Ovary (tissue), 9 donors: ENCODE data around the gene ODC1. TPM values are rescaled to one million over a fixed set of nuclear protein-coding genes. Genes with fewer than 3 reads are reported as not detected.
A peak's percentile ranks its signal among the peaks of the same experiment; 100 is the strongest.
"Not testable (repeated sequence)": the region's sequence is repeated elsewhere in the genome, so short reads cannot be mapped to it uniquely, and the experiment has no call there.

Experiments
- DNase-seq, 5 donors: peaks; one replicate each; pipeline ENCODE4 v3.0.0-alpha.2; 2019 to 2020
- H3K27ac ChIP-seq, 2 donors: fragments of 200-600 bp; one replicate each; pipeline versions ENCODE4 v1.5.1 to v1.8.0; 2019 to 2022
- H3K27me3 ChIP-seq: fragments of 200-600 bp; one replicate; pipeline ENCODE4 v1.8.0; 2022
- H3K36me3 ChIP-seq: fragments of 200-600 bp; sonication (generic); one replicate; pipeline ENCODE4 v1.5.1; 2019
- H3K4me1 ChIP-seq: one replicate; pipeline ENCODE4 v1.8.1; 2013; ENCODE audit warnings: mild to moderate bottlenecking, moderate library complexity; ENCODE audit not compliant: insufficient read depth
- H3K4me3 ChIP-seq: fragments of 200-600 bp; sonication (generic); one replicate; pipeline ENCODE4 v1.5.1; 2017
- H3K9me3 ChIP-seq, 2 donors: fragments of 200-600 bp in 1 of 2; sonication (generic) in 1 of 2; one replicate each; pipeline versions ENCODE4 v1.5.1 to v1.8.1; 2013 to 2019; ENCODE audit warnings: mild to moderate bottlenecking in 1 of 2, moderate library complexity in 1 of 2
- CTCF ChIP-seq, 3 donors: fragments of 450-650 bp in 2 of 3; fragments of 200-600 bp in 1 of 3; IDR thresholded peaks; one replicate each; pipeline versions ENCODE4 v1.5.1 to v1.8.0; 2016 to 2022; ENCODE audit warnings: antibody characterized with exemption in 3 of 3, mild to moderate bottlenecking in 1 of 3
- EP300 ChIP-seq: sonication (generic); formaldehyde crosslinking; IDR thresholded peaks from one replicate; pipeline ENCODE4 v1.6.1; 2017; ENCODE audit warnings: antibody characterized with exemption
- POLR2A ChIP-seq: fragments of 450-650 bp; IDR thresholded peaks from one replicate; pipeline ENCODE4 v1.6.1; 2017; ENCODE audit warnings: antibody characterized with exemption, mild to moderate bottlenecking, moderate library complexity
- WGBS, 3 donors: extraction: QIAGEN DNeasy Blood & Tissue Kit in 1 of 3; methylation state at CpG; one replicate each; pipeline versions ENCODE4 v1.1.5 to v1.1.7; 2013 to 2017; 5-methylcytosine and 5-hydroxymethylcytosine counted together
- intact Hi-C, 4 donors: fragments of 100-400 bp; cut with DNase I; formaldehyde crosslinking; loops; one replicate each; pipeline versions ENCODE4 v1.11.0 to v1.15.1; 2022 to 2023
- polyA plus RNA-seq, 2 donors: library from polyadenylated mRNA; stranded (reverse); fragments of 200-250 nt in 1 of 2; fragments of 350-450 nt in 1 of 2; fragmentation: Illumina TruSeq in 1 of 2; extraction: RNeasy Lipid Tissue Mini Kit (QIAGEN cat#74804) in 1 of 2; gene quantifications; one replicate each; pipeline ENCODE4 v1.2.3, GENCODE V29; 2013 to 2014
- total RNA-seq, 7 donors: library from RNA; depleted of rRNA in 2 of 7; stranded (reverse); fragments of >200 nt in 2 of 7; fragmentation: NEBNext Ultra II Directional in 3 of 7; extraction: Animal tissue kit (Norgen Biotek cat#: 25700) in 3 of 7; gene quantifications; one replicate each; pipeline versions ENCODE4 v1.1.0 to v1.2.4, GENCODE V29; 2016 to 2023
- donor health status: DM: no; HTN: no; CAD: no; lungs with moderate emphysema.
- donor health status: DM: no; HTN: no; CAD: no.
- donor health status: Bipolar disorder and iron deficiency.
- donor health status: DM: yes; HTN: yes; CAD: no.
- donor health status: DM: no; HTN: no; CAD: no.
- donor health status: DM: yes; HTN: yes; CAD: no.

ODC1 gene
- total and polyA plus RNA-seq, 9 donors, result 29.1 to 160 (median 55.7) TPM

- TF ChIP-seq CTCF (IDR thresholded peaks at IDR 0.05) (no peak), POLR2A (no peak), EP300 (no peak)
Observed at GRCh38 chr2:10460366-10460796, 12.3 kb upstream of the ODC1 start.

GRCh38 chr2:10457846-10458598, 9.9 kb upstream of the ODC1 start:
- no peaks in the 10 kb centered on the region for H3K36me3 ChIP-seq
- H3K27ac ChIP-seq, result no peak overlapping the region
- peak in 1 of 5 donors; percentile 53 for DNase-seq
- H3K9me3 ChIP-seq, result no peaks in the 10 kb centered on the region
- intact Hi-C loops, result no loop called here
- H3K4me1 ChIP-seq, result no peaks in the 10 kb centered on the region
- WGBS, 3 donors, result 38 to 50% (median 39%) methylated on average over 11 of the region's 11 CpGs
- H3K4me3 ChIP-seq, result no peak overlapping the region
- no peaks in the 10 kb centered on the region for H3K27me3 ChIP-seq
- TF ChIP-seq EP300 (no peak), POLR2A (no peak), CTCF (IDR thresholded peaks at IDR 0.05) (no peak)

More at GRCh38 chr2:10460366-10460796, 12.3 kb upstream of the ODC1 start:
- Histone ChIP-seq H3K27me3 (no peaks in the 10 kb centered on the region), H3K4me3 (no peak overlapping the region), H3K9me3 (no peaks in the 10 kb centered on the region), H3K27ac (no peak overlapping the region), H3K4me1 (no peaks in the 10 kb centered on the region), H3K36me3 (no peaks in the 10 kb centered on the region)
- no peak for DNase-seq
- 65 to 76% (median 68%) methylated on average over 17 of the region's 17 CpGs for WGBS, 3 donors
- intact Hi-C loops, result no loop called here

- H3K27me3 ChIP-seq, intact Hi-C loops, H3K27ac ChIP-seq, H3K4me3 ChIP-seq, H3K36me3 ChIP-seq, H3K4me1 ChIP-seq, DNase-seq, H3K9me3 ChIP-seq: not testable (repeated sequence)
- WGBS, 3 donors, result 76 to 87% (median 78%) methylated on average over 3 of the region's 3 CpGs
Observed at GRCh38 chr2:10457195-10457594, 9.1 kb upstream of the ODC1 start.

- no peaks in the 10 kb centered on the region for H3K27me3 ChIP-seq
- H3K36me3 ChIP-seq, result no peaks in the 10 kb centered on the region
- H3K27ac ChIP-seq, result no peak overlapping the region
- no peak overlapping the region for H3K4me3 ChIP-seq
- 82 to 87% (median 84%) methylated on average over 7 of the region's 7 CpGs for WGBS, 3 donors
- no peak for DNase-seq
- no peaks in the 10 kb centered on the region for H3K4me1 ChIP-seq
- intact Hi-C loops, result no loop called here
- TF ChIP-seq EP300 (no peak), CTCF (IDR thresholded peaks at IDR 0.05) (no peak), POLR2A (no peak)
- no peaks in the 10 kb centered on the region for H3K9me3 ChIP-seq
Observed at GRCh38 chr2:10454505-10454904, 6.4 kb upstream of the ODC1 start.

GRCh38 chr2:10453905-10454298, 5.8 kb upstream of the ODC1 start:
- Histone ChIP-seq H3K4me3 (no peak overlapping the region), H3K4me1 (no peaks in the 10 kb centered on the region), H3K36me3 (no peaks in the 10 kb centered on the region), H3K9me3 (no peaks in the 10 kb centered on the region), H3K27me3 (no peaks in the 10 kb centered on the region), H3K27ac (no peak overlapping the region)
- 90 to 96% (median 91%) methylated on average over 8 to 9 of the region's 9 CpGs for WGBS, 3 donors
- TF ChIP-seq POLR2A (no peak), CTCF (IDR thresholded peaks at IDR 0.05) (no peak), EP300 (no peak)
- no peak for DNase-seq
- intact Hi-C loops, result no loop called here
